Cardiac muscle cell (in vitro differentiated cells and primary cell): ENCODE measurements around the gene HACD2. TPM values are rescaled to one million over a fixed set of nuclear protein-coding genes. Genes with fewer than 3 reads are reported as not detected.

Experiments
- DNase-seq, 2 donors: peaks; one replicate each; pipeline versions ENCODE4 v3.0.0 to v3.0.0-alpha.2; 2010 to 2017; ENCODE audit warnings: low read depth in 1 of 2, low spot score in 1 of 2
- H3K27ac ChIP-seq: fragments of 200-600 bp; sonication (generic); 2 replicates; pipeline ENCODE4 v1.5.1; 2016
- H3K27me3 ChIP-seq: fragments of 200-600 bp; sonication (generic); 2 replicates; pipeline ENCODE4 v1.6.0; 2016; ENCODE audit warnings: control low read depth
- H3K36me3 ChIP-seq: fragments of 200-600 bp; sonication (generic); 2 replicates; pipeline ENCODE4 v1.5.1; 2016; ENCODE audit warnings: control low read depth
- H3K4me1 ChIP-seq: fragments of 200-600 bp; sonication (generic); 2 replicates; pipeline ENCODE4 v1.8.1; 2017; ENCODE audit warnings: low read depth, mild to moderate bottlenecking, mixed run types
- H3K4me3 ChIP-seq: fragments of 200-600 bp; sonication (generic); 2 replicates; pipeline ENCODE4 v1.5.1; 2016; ENCODE audit warnings: mild to moderate bottlenecking
- H3K9me3 ChIP-seq: fragments of 200-600 bp; sonication (generic); 2 replicates; pipeline ENCODE4 v1.5.1; 2017; ENCODE audit warnings: low read depth, mild to moderate bottlenecking, control low read depth
- polyA plus RNA-seq: library from polyadenylated mRNA; unstranded; fragments of >200 nt; fragmentation: Nextera tagmentation; extraction: Ambion mirVana; gene quantifications from 2 replicates; pipeline ENCODE4 v1.2.1, GENCODE V29; 2016
- total RNA-seq: library from RNA; depleted of rRNA; stranded (reverse); fragments of >200 nt; gene quantifications from 2 replicates; pipeline ENCODE4 v1.2.3, GENCODE V29; 2016
- TF ChIP-seq, protein P1 (sequence below): IDR thresholded peaks from 2 replicates; pipeline ENCODE4 v1.5.1; 2012; ENCODE audit warnings: low read depth, mild to moderate bottlenecking, low read length

HACD2 gene
- total and polyA plus RNA-seq, 2 experiments from 2014 or later = 9.1 to 13.6 TPM

DNA sequence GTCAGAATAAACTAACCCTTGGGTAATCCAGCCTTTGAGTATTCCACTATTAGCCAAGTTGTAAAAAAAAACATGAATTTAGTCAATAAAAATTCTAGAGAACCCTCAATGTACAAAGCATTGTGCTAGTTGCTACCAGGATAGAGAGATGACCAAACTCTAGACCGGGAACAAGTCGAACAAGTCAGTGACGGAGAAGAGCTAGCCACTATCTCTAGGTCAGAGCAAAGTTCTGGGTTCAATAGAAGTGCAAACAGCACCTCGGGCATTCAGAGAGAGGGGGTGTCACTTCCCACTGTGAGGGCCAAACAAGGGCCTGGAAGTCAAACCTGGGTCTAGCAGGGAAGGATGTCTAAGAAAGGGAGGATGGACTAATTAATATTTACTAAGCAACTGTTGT lies 133.7 kb downstream of the HACD2 start:
- Histone ChIP-seq H3K4me3 (no peak overlapping the region), H3K9me3 (no peaks in the 10 kb centered on the region), H3K4me1 (peaks cover 6% of the 10 kb centered on the region), H3K27ac (no peak overlapping the region), H3K36me3 (no peaks in the 10 kb centered on the region), H3K27me3 (peaks cover 18% of the 10 kb centered on the region)
- DNase-seq = no peak
- TF ChIP-seq, protein P1, sequence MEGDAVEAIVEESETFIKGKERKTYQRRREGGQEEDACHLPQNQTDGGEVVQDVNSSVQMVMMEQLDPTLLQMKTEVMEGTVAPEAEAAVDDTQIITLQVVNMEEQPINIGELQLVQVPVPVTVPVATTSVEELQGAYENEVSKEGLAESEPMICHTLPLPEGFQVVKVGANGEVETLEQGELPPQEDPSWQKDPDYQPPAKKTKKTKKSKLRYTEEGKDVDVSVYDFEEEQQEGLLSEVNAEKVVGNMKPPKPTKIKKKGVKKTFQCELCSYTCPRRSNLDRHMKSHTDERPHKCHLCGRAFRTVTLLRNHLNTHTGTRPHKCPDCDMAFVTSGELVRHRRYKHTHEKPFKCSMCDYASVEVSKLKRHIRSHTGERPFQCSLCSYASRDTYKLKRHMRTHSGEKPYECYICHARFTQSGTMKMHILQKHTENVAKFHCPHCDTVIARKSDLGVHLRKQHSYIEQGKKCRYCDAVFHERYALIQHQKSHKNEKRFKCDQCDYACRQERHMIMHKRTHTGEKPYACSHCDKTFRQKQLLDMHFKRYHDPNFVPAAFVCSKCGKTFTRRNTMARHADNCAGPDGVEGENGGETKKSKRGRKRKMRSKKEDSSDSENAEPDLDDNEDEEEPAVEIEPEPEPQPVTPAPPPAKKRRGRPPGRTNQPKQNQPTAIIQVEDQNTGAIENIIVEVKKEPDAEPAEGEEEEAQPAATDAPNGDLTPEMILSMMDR = no peak

DNA sequence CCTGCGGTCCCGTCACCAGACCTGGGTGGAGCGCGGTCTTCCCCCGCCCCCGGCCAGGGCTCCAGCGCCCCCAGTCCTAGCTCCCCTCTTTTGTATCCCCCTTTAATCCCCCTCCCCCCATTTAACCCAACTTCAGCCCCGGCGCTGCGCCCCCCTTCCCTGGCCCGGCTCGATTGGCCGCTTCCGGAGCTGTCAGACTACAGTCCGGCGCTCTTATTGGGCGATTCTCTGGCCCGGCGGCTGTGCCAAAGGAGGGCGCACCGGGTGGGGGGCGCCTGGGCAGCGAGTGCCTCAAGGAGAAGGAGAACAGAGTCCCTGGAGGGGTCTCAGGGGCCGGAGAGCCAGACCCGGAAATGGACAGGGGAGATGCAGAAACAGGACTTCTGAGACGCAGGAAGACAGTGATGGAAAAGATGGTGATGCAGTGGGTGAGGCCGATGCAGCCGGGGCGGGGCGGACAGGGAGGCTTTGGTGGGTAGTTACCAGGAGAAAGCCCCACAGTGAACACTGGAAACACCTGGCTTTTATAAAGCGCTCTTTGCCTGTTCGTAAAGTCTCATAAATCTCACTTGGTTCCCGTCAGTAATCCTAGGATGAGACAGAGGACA lies 134.8 kb downstream of the HACD2 start:
- DNase-seq = peak in 1 of 2 donors; percentile 56
- Histone ChIP-seq H3K27ac (peak overlapping the region; percentile 80), H3K27me3 (peaks cover 18% of the 10 kb centered on the region), H3K4me1 (peaks cover 15% of the 10 kb centered on the region), H3K36me3 (no peaks in the 10 kb centered on the region), H3K4me3 (peak overlapping the region; percentile 96), H3K9me3 (no peaks in the 10 kb centered on the region)
- TF ChIP-seq, protein P1 = no peak

GRCh38 chr3:123449102-123449996 lies 135.5 kb downstream of the HACD2 start:
- Histone ChIP-seq H3K36me3 (no peaks in the 10 kb centered on the region), H3K4me1 (peaks cover 15% of the 10 kb centered on the region), H3K27me3 (peaks cover 18% of the 10 kb centered on the region), H3K9me3 (no peaks in the 10 kb centered on the region), H3K27ac (peak overlapping the region; percentile 80), H3K4me3 (peak overlapping the region; percentile 96)
- DNase-seq = peak; percentile 38 to 72
- TF ChIP-seq, protein P1 = no peak

DNA sequence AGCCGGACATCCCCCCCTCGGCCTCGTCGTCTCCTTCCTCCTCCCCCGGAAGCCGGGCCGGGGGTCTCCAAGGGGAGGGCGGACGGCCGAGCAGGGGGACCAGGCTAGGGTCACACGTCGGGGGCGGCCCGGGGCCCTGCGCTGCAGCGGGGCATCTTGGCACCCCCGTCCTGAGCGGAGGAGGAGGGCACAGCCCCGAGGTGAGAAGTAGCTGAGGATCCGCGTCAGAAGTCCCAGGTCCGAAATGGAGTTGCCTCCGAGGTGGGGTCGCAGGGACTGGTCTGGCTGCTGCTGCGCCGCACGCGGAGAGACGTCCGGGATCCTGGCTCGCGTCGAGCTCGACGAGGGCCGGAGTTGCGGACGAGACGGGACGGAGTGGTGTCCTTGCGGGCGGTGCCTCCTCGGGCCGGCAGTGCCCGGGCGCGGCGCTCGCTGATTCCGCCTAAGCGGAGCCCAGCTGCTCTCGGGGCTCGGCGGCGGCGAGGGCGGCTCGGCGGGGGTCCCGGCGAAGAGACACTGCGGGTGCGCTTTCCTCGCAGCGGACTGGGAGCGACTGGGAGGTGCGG lies 136.2 kb downstream of the HACD2 start, which contains the start of gene ADCY5:
Gene ADCY5 (minus strand): TSS at position 555 of the 566 bp plus-strand sequence. CDS start 545 bp downstream, at position 10.
- DNase-seq = peak in 1 of 2 donors; percentile 48
- peak within 1 kb of the TSS; percentile 96 for H3K4me3 ChIP-seq
- peak within 1 kb of the TSS; percentile 80 for H3K27ac ChIP-seq
- peaks cover 18% of the 10 kb centered on the region for H3K27me3 ChIP-seq
- peaks cover 15% of the 10 kb centered on the region for H3K4me1 ChIP-seq
- no peaks in the 10 kb centered on the region for H3K9me3 ChIP-seq
- H3K36me3 ChIP-seq = no peaks in the 10 kb centered on the region
- TF ChIP-seq, protein P1 = no peak

DNA sequence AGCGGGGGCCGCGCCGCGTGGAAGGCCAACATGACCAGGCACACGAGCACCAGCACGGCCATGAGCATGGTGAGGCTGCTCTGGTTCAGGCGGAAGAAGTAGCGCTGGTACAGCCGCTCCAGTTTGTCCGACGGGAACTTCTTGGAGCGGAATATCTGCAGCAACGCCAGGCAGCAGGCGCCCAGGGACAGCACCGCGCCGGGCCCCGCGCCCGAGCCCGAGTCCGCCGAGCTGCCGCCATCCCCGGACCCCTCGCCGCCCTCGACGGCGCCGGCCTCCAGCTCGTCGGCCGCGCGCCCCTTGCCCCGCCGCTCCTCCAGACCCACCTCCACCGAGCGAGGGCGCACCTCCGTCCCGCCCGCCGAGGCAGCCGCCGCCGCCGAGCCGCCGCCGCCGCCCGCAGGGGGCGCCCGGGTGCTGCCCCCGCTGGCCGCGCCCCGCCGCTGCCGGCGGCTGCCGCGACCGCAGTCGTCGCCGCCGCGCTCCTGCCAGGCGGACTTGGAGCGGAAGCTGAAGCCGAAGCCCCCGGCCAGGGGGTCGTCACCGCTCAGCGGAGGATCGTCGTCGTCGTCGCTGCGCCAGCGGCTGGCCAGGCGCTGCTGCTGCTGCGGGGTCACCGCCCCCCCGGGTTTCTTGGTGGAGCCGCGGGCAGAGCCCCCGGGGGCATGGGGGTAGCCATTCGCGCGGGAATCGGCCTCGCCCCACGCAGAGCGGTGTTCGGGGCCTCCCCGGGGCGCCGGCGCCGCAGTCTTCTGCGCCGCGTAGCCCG lies 136.9 kb downstream of the HACD2 start:
- Histone ChIP-seq H3K27me3 (peaks cover 18% of the 10 kb centered on the region), H3K36me3 (no peaks in the 10 kb centered on the region), H3K9me3 (no peaks in the 10 kb centered on the region), H3K27ac (peak overlapping the region; percentile 80), H3K4me3 (peak overlapping the region; percentile 96), H3K4me1 (peaks cover 15% of the 10 kb centered on the region)
- TF ChIP-seq, protein P1 = no peak
- DNase-seq = peak in 1 of 2 donors; percentile 71
